Measurements from ENCODE around the gene KRTAP6-3.

- TF ChIP-seq CTCF (IDR thresholded peaks at IDR 0.05) (no peak), POLR2AphosphoS5 (IDR thresholded peaks at IDR 0.05) (no peak), POLR2A (IDR thresholded peaks at IDR 0.05) (no peak), EP300 (IDR thresholded peaks at IDR 0.05) (no peak)
These were observed 23.0 kb downstream of the KRTAP6-3 start for GRCh38 chr21:30615199-30615598.

Measured in gastroesophageal sphincter (tissue), 3 donors.